ENCODE measurements around the gene KSR1. TPM values are rescaled to one million over a fixed set of nuclear protein-coding genes. Genes with fewer than 3 reads are reported as not detected.
"Not testable (repeated sequence)": the region's sequence is repeated elsewhere in the genome, so short reads cannot be mapped to it uniquely, and the experiment has no call there.

KSR1 gene
- total RNA-seq, 4 donors from 2014 or later = 10.4 to 17.7 (median 13.2) TPM

DNA sequence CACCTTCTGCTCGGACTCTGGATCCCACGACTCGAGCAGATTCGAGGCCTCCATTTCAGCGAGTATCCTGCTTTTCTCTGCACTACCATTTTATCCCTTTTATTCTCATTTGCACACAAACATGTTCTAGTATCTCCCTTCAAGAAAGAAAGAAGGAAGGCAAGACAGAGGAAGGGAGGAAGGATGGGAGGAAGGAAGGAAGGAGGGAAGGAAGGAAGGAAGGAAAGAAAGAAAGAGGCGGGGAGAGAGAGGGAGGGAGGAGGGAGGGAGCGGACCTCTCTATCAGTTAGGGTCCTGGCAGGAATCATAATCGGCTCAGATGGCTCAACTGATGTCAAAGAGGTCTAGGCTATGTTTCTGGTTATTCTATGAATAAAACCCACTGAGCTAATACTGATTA lies 10.3 kb upstream of the KSR1 start:
- ATAC-seq = no peak
- TF ChIP-seq POLR2A (IDR thresholded peaks at IDR 0.05) = no peak
- TF ChIP-seq, protein P1, sequence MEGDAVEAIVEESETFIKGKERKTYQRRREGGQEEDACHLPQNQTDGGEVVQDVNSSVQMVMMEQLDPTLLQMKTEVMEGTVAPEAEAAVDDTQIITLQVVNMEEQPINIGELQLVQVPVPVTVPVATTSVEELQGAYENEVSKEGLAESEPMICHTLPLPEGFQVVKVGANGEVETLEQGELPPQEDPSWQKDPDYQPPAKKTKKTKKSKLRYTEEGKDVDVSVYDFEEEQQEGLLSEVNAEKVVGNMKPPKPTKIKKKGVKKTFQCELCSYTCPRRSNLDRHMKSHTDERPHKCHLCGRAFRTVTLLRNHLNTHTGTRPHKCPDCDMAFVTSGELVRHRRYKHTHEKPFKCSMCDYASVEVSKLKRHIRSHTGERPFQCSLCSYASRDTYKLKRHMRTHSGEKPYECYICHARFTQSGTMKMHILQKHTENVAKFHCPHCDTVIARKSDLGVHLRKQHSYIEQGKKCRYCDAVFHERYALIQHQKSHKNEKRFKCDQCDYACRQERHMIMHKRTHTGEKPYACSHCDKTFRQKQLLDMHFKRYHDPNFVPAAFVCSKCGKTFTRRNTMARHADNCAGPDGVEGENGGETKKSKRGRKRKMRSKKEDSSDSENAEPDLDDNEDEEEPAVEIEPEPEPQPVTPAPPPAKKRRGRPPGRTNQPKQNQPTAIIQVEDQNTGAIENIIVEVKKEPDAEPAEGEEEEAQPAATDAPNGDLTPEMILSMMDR (IDR thresholded peaks at IDR 0.05 in 4 of 5, conservative IDR thresholded peaks at IDR 0.05 in 1 of 5) = no peak
- H3K4me1 ChIP-seq = no peaks in the 10 kb centered on the region
- no peaks in the 10 kb centered on the region for H3K27me3 ChIP-seq
- no peak overlapping the region for H3K4me3 ChIP-seq
- no peaks in the 10 kb centered on the region for H3K9me3 ChIP-seq
- intact Hi-C loops (cut with DNase I; ENCODE audit: low total_unique reads) = no loop called here
- no peak for DNase-seq
- no peaks in the 10 kb centered on the region for H3K36me3 ChIP-seq
- H3K27ac ChIP-seq = no peak overlapping the region
- in situ Hi-C loops (cut with MboI; ENCODE audit: low sequenced_read_pairs in 4 of 4) = no loop called here

DNA sequence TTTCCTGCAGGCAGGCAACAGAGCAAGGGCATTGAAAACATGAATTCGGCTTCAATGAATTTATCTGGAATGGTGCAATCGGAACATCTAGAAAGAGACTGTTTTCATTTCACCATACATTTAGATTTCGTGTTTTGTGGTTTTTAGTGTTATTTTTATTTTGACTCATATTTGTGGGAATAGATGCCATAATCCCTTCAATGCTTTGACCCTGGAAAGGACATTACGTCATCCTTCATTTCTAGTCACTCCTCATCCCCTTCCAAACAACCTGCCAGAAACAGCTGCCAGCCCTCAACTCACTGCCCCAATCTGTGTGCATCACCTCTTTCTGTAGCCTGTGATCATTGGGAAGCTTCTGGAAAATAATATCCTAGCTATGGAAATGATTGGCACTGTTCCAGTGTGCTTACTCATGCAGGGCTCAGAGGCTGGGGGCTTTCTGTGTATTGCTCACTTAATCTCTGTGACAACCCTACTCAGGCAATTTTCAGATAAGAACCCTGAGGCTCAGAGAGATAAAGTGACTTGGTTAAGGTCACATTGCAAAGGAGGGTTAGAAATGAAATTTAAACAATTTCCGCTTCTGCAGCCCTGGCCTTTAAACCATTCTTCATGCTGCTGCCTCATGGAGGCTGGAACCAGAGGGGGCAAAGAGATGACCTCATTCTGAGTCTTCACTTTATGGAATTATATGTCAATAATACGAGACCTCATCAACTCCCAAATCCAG lies 9.5 kb upstream of the KSR1 start:
- no peak for TF ChIP-seq POLR2A (IDR thresholded peaks at IDR 0.05)
- TF ChIP-seq, protein P1 (IDR thresholded peaks at IDR 0.05 in 4 of 5, conservative IDR thresholded peaks at IDR 0.05 in 1 of 5) = no peak
- Histone ChIP-seq H3K36me3 (no peaks in the 10 kb centered on the region), H3K9me3 (no peaks in the 10 kb centered on the region), H3K4me1 (no peaks in the 10 kb centered on the region), H3K27ac (no peak overlapping the region), H3K4me3 (no peak overlapping the region), H3K27me3 (no peaks in the 10 kb centered on the region)
- intact Hi-C loops (cut with DNase I; ENCODE audit: low total_unique reads) (no loop called here), in situ Hi-C loops (cut with MboI; ENCODE audit: low sequenced_read_pairs in 4 of 4) (no loop called here)
- ATAC-seq = no peak
- no peak for DNase-seq

DNA sequence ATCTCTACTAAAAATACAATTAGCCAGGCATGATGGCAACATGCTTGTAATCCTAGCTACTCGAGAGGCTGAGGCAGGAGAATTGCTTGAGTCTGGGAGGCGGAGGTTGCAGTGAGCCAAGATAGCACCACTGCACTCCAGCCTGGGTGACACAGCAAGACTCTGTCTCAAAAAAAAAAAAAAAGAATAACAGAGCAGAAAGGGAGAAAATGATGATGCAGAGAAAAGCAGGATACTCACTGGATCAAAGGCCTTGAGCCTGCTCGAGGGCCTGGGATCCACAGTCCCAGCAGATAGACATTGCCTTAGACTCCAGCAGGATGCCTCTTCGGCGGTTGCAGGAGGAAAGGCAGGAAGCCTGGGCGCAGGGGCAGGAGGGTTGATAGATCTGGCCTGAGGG lies 7.7 kb upstream of the KSR1 start:
- intact Hi-C loops (cut with DNase I; ENCODE audit: low total_unique reads); DNase-seq; H3K9me3 ChIP-seq; in situ Hi-C loops (cut with MboI; ENCODE audit: low sequenced_read_pairs in 4 of 4); H3K27ac ChIP-seq; H3K4me1 ChIP-seq; H3K36me3 ChIP-seq; H3K27me3 ChIP-seq; H3K4me3 ChIP-seq: not testable (repeated sequence)
- peak in 1 of 2 donors; percentile 23 for ATAC-seq

DNA sequence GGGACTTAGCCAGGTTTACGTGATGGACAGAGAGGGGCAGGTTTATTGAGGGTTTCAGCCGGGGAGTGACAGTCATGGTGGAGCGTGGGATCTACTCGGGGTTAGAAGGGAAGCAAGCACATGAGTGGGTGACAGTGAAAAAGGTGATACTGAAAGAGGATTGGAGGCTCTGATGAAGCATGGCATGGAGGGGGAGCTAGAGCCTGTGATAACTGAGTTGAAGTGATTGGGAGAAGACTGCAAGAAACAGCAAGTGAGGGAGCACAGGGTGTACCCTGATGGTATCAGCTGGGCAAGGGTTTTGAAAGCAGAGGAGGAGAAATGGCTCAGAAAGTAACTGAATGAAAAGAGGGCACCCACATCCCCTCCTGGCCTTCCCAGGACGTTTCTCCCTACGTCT lies 6.7 kb upstream of the KSR1 start:
- in situ Hi-C loops (cut with MboI; ENCODE audit: low sequenced_read_pairs in 4 of 4) = no loop called here
- intact Hi-C loops (cut with DNase I; ENCODE audit: low total_unique reads) = no loop called here

DNA sequence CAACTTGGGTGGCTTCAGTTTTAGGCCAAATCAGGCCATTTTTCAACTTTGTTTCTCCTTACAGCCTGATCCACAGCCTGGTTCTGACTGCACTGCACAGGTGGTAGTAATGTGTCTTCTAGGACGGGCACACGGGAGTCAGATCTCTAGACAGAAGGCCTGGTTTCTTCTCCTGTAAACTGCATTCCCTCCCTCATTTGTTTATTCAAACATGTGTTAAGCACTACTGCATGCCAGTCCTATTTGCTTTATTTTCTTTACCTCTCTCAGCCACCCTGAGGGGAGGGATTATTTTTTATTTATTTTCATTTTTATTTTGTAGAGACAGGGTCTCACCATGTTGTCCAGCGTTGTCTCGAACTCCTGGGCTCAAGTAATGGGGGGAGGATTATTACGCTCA lies 6.3 kb upstream of the KSR1 start:
- intact Hi-C loops (cut with DNase I; ENCODE audit: low total_unique reads) = loop anchor here (10.0 kb wide), 1 partner anchor 115 kb away; no protein-coding TSS in a partner anchor
- in situ Hi-C loops (cut with MboI; ENCODE audit: low sequenced_read_pairs in 4 of 4) = loop anchor here in 3 of 4 donors (10.0 to 25.0 kb wide), 2 partner anchors 88 to 145 kb away; no protein-coding TSS in a partner anchor

More for the DNA sequence above, 6.7 kb upstream of the KSR1 start:
- Histone ChIP-seq H3K36me3 (no peaks in the 10 kb centered on the region), H3K9me3 (no peaks in the 10 kb centered on the region), H3K4me1 (no peaks in the 10 kb centered on the region), H3K27me3 (no peaks in the 10 kb centered on the region), H3K4me3 (no peak overlapping the region), H3K27ac (no peak overlapping the region)
- ATAC-seq (no peak), DNase-seq (no peak)
- TF ChIP-seq, protein P1 (IDR thresholded peaks at IDR 0.05 in 4 of 5, conservative IDR thresholded peaks at IDR 0.05 in 1 of 5) = no peak
- no peak for TF ChIP-seq POLR2A (IDR thresholded peaks at IDR 0.05)

More for the DNA sequence above, 6.3 kb upstream of the KSR1 start:
- no peak overlapping the region for H3K4me3 ChIP-seq
- TF ChIP-seq, protein P1 (IDR thresholded peaks at IDR 0.05 in 4 of 5, conservative IDR thresholded peaks at IDR 0.05 in 1 of 5) = no peak
- no peak for TF ChIP-seq POLR2A (IDR thresholded peaks at IDR 0.05)
- DNase-seq (no peak), ATAC-seq (no peak)
- H3K36me3 ChIP-seq = no peaks in the 10 kb centered on the region
- H3K9me3 ChIP-seq = no peaks in the 10 kb centered on the region
- no peaks in the 10 kb centered on the region for H3K27me3 ChIP-seq
- H3K4me1 ChIP-seq = no peaks in the 10 kb centered on the region
- no peak overlapping the region for H3K27ac ChIP-seq

All from gastrocnemius medialis (tissue), 4 donors.